GM21717 (cell line): Measurements from ENCODE around the gene CYFIP1.

Experiments used
- ATAC-seq: cut with Tn5 transposase; IDR thresholded peaks from one replicate; pipeline ENCODE4 v1.9.1; 2021; ENCODE audit warnings: mild to moderate bottlenecking, moderate library complexity; ENCODE audit not compliant: unreplicated experiment

The CYFIP1 gene

DNA sequence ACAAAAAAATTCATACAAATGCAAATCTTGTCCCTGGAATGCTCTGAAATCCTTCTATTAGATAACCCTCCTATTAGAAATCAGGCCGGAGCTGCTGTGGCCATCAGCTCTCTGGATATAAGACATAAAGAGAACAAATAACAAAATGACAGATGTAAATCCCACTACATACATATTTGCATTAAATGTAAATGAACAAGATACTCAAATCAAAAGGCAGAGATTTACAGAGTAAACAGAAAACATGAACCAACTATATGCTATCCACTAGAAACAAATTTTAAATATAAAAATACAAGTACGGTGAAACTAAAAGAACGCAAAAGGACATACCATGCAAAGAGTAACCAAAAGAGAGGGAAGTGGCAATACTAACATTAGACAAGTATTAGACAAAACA lies 10.7 kb downstream of the CYFIP1 start:
- ATAC-seq: no peak

DNA sequence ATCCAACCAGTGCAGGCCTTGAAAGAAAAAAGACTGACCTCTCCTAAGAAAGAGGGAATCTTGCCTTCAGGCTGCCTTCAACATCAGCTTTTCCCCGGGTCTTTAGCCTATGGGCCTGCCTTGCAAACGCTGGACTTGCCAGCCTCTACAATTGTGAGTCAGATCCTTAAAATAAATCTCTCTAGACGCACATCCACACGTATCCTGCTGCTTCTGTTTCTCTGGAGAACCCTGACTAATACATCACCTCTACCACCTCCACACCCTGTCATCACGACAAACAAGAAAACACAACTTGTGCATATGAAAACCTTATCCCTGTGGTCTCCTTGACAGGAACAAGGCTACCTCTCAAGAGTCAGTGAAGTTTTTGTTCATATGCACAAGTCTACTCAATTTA lies 11.8 kb downstream of the CYFIP1 start:
- no peak for ATAC-seq

GRCh38 chr15:22967084-22967770 lies 12.9 kb downstream of the CYFIP1 start:
- ATAC-seq: no peak

DNA sequence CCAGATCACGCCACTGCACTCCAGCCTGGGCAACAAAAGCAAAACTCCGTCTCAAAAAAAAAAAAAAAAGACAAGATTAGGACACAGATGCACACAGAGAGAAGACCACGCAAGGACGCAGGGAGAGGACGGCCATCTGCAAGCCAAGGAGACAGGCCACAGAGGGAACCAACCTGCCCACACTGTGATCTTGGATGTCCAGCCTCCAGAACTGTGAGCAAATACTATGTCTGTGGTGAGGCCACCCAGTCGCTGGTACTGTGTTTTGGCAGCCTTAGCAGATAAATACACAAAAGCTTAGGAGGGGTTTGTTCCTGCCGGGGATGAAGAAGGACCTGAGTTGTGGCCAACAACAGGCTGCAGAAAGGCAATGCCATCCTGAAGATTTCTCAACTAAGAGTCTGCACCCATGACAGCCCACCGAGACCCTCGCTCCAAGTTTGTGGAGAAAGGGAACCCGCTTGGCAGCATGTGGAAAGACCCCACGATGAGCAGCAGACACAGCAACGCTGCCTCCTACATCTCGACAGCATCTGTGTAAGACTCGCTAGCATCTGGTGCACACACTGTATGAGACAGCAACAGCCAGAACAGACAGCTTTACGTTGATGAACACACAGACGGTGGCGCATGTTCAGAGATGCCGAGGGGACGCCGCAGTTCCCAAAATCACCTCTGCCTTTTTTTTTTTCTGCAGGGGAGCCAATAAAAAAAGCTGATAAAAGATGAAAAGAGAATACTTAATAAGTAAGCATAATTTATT lies 13.7 kb downstream of the CYFIP1 start:
- ATAC-seq: no peak

DNA sequence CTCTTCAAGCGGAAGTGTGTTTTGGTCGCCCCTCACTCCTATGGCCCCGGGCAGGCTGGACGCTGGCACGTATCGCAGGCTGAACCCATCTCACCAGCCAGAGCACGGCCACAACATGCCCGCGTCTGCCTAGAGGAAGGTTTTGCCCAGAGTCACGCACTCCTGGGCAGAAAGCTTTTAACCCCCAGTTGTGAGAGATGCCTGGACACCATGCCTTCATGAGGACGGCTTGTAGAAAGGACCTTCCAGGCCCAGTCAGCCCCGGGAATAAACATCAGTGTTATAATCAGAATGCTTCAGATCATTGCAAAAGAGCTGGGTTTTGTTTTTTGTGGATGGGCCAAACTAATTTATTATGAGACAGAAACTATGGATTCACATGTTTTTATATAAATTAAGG lies 16.5 kb downstream of the CYFIP1 start:
- no peak for ATAC-seq

DNA sequence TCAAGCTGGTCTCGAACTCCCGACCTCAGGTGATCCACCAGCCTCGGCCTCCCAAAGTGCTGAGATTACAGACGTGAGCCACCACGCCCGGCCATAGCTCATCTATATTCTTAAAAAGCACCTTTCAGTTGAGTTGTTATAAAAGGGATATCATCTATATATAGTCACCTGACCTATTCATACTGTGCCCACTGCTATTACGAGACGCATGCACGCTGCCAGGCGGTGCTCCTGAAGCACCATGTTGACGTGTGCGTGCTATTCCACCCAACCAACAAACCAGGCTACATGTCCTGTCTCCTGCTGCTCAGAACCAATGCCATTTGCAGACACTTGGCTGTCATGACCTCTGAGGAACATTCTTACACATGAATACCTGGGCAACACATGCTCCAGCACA lies 17.6 kb downstream of the CYFIP1 start:
- no peak for ATAC-seq

GRCh38 chr15:22961762-22962161 lies 18.4 kb downstream of the CYFIP1 start:
- no peak for ATAC-seq

DNA sequence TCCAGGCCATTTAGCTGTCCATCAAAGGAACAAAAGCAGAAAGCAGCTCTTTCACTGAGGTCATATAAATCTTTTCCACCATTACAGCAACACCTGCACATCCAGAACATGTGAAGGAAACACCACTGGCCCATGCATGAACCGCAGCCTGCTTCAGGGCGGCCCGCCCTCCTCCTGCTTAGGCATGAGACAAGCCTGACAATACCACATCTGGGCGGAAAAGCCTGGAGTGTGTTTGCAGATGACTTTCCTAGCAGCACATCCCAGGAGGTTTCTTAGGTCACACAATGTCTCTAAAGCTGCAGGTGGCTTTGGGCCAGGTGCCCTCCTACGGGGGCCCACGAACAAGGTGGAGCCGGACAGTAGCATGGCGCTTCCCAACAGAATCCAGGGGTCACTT lies 19.6 kb downstream of the CYFIP1 start:
- ATAC-seq: no peak

- no peak for ATAC-seq
Measured at GRCh38 chr15:22960126-22960525, 20.0 kb downstream of the CYFIP1 start.

DNA sequence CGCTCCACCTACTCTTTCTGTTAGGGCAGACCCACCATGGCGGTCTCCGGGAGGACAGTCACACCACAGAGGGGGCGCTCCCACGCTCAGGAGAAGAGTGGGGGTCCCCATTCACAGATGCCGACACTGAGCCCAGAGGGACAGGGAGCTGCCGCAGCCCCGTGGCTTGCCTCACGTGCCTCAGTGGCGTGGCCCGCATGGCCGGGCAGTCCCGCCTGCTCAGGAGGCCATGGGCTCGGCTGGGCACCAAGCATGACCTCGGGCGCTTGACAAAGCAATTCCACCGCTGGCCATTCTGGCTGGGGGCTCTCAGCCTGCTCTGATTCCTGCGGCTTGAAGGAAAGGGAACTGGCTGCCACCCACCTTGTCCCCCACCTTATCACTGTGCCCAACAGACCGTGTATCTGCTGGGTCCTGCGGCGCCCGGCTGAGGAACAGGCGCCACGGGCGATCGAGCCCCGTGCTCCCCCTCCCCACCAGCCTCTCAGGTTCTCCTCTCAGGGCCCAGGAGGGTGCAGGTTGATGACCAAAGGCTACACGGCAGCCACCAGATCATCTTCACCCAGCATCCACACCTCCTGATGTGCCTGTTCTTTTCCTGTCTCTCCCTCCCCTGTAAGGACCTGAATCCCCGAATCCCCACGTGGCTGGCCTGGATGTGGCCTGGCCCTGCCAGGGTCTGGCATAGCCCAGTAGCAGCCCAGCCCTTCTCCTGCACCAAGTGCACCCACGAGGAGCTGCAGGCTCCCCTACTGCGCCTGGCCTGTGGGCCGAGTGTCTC lies 20.7 kb downstream of the CYFIP1 start:
- ATAC-seq: no peak

GRCh38 chr15:22958487-22959280 lies 21.5 kb downstream of the CYFIP1 start:
- ATAC-seq: no peak

GRCh38 chr15:22956978-22957260 lies 23.2 kb downstream of the CYFIP1 start:
- no peak for ATAC-seq

DNA sequence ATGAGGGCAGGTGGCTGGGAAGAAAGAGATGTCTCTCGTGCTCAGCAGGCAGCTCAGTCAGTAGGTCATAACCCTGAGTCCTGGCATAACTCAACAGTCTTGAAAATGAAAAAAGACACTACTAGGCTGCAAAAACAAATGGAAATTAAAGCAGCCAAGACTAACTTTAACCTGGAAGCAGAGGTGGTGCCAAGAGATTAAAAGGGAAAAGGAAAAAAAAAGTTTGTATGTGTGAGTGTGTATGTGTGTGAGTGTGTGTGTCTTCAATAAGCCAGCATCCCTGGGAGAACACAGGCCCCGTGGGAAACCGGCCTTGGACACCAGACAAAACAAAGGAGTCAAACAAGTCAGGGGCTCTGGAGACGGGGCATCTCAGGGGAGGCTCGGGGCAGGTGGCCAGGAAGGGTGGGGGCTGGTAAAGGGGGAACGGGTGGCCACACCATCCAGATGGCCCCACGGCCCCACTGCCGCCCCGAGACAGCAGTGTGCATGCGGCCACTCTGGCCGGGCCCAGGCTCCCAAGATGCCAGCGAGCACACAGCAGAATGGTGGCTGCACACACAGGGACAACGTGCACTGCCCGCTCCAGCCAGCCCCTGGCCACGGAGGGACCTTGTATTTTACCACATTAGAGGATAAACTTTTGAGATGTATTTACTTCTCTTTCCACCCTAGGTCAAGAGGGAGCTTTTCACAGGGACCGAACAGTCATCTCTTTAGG lies 23.8 kb downstream of the CYFIP1 start:
- no peak for ATAC-seq

- no peak for ATAC-seq
Measured at GRCh38 chr15:22955544-22956119, 24.5 kb downstream of the CYFIP1 start.

- ATAC-seq: no peak
Measured at GRCh38 chr15:22954798-22955543, 25.2 kb downstream of the CYFIP1 start.

DNA sequence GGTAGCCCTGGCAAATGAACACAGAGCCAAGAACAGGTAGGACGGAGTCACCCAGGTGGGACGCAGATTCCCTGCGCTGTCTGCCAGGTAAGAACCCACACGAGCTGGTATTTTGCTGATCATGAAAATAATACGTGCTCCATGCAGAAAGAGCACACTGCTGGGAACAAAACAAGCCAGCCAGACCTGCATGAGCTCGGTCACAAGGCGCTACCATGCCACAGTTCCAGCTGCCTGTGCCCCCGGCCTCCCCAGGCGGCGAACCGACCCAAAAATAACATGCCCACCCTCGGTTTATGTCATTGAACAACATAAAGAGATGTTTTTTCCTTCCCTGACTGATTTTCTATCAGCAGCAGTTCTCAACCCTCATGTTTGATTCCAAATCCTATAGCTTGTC lies 25.8 kb downstream of the CYFIP1 start:
- ATAC-seq: no peak

GRCh38 chr15:22952796-22953579 lies 27.2 kb downstream of the CYFIP1 start:
- ATAC-seq: no peak

DNA sequence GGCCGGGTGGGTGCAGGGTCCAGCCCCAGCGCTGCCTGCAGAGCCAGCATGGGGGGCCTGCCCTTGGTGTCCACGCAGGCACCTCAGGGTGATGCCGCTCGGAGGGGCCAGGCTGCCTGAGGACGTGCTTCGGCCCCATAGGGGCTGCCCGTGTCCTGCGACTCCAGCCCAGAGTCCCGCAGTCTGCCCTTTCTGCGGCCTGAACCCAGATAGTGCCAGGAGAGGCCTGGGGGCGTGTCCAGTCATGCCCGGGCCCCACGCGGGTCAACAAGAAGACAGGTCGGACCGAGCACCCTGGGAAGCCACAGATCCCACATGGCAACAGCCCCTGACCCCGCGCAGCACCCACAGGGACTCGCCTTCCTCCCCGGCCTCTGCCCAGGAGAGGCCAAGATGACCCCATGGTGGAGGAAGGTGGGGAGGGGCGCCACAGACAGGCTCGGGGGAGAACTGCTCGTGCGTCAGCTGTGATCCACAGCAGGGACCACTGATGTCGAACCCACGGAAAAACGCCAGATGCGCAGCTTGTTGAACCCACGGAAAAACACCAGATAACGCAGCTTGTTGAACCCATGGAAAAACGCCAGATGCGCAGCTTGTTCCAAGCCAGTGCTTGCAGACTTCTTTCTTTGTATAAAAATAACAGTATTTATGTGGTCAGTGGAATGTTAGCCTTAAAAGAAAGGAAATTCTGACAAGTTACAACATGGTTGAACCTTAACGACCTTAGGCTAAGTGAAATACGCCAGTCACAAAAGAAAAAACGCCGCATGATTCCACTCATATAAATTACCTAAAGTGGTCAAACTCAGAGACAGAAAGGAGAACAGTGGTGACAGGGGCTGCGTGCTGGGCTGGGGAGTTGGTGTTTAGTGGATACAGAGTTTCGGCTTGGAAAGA lies 28.5 kb downstream of the CYFIP1 start:
- ATAC-seq: no peak
